ENCODE measurements around the gene SLC22A1.
"Not testable (repeated sequence)": the region's sequence is repeated elsewhere in the genome, so short reads cannot be mapped to it uniquely, and the experiment has no call there.

Gene SLC22A1

DNA sequence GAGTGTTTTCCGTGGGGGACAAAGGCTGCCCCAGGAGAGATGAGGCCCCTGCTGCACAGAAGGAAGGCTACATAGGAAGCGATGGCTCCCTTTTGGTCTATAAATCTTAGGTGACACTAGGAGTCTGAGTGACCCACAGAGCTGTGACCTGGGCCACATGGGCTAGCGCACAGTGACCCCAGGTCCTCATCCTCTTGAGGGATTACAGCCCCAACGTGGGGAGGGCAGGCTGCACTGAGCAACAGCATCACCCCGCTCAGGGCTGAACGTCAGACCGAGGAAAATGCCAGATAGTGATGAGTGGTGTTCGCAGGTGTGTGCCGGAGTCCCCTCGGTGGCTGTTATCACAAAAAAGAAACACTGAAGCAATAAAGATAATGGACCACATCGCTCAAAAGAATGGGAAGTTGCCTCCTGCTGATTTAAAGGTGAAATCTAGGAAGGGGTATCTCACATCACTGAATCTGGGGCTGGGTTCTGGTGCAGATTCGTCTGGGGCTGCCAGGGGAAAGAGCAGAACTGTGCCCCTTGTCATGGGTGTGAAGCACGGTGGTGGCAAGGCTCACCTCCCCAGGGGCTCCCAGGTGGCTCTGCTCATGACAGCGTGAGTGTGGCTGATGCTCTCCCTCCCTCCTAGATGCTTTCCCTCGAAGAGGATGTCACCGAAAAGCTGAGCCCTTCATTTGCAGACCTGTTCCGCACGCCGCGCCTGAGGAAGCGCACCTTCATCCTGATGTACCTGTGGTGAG is 14.5 kb downstream of the SLC22A1 start:
- no peak overlapping the region for H3K9ac ChIP-seq (ENCODE audit: low read depth in 1 of 2, low read length in 2 of 2)
- no peaks in the 10 kb centered on the region for H3K27me3 ChIP-seq (ENCODE audit: control insufficient read depth in 2 of 2, insufficient read depth in 2 of 2, low read length in 2 of 2)
- no peaks in the 10 kb centered on the region for H3K9me3 ChIP-seq (ENCODE audit: control insufficient read depth in 2 of 2, low read length in 2 of 2)
- H3K36me3 ChIP-seq (ENCODE audit: control insufficient read depth in 2 of 2, insufficient read depth in 2 of 2, low read length in 2 of 2): no peaks in the 10 kb centered on the region
- no peak overlapping the region for H3K27ac ChIP-seq (ENCODE audit: low read depth in 2 of 2, low read length in 2 of 2)
- H3K4me1 ChIP-seq (ENCODE audit: control insufficient read depth in 2 of 2, insufficient read depth in 2 of 2, low read length in 2 of 2): peaks cover 2 to 8% of the 10 kb centered on the region in 2 donors
- no peak overlapping the region for H3K4me3 ChIP-seq (ENCODE audit: low read length in 2 of 2)

- H3K27me3 ChIP-seq (ENCODE audit: control insufficient read depth in 2 of 2, insufficient read depth in 2 of 2, low read length in 2 of 2): no peaks in the 10 kb centered on the region
These were observed 15.7 kb downstream of the SLC22A1 start for GRCh38 chr6:160137130-160137988.

GRCh38 chr6:160137989-160138835 is 16.6 kb downstream of the SLC22A1 start:
- H3K9me3 ChIP-seq (ENCODE audit: control insufficient read depth in 2 of 2, low read length in 2 of 2): no peaks in the 10 kb centered on the region
- H3K27ac ChIP-seq (ENCODE audit: low read depth in 2 of 2, low read length in 2 of 2): no peak overlapping the region
- H3K27me3 ChIP-seq (ENCODE audit: control insufficient read depth in 2 of 2, insufficient read depth in 2 of 2, low read length in 2 of 2): no peaks in the 10 kb centered on the region
- H3K4me3 ChIP-seq (ENCODE audit: low read length in 2 of 2): no peak overlapping the region
- H3K4me1 ChIP-seq (ENCODE audit: control insufficient read depth in 2 of 2, insufficient read depth in 2 of 2, low read length in 2 of 2): peaks cover 6 to 8% of the 10 kb centered on the region in 2 donors
- H3K9ac ChIP-seq (ENCODE audit: low read depth in 1 of 2, low read length in 2 of 2): no peak overlapping the region
- no peaks in the 10 kb centered on the region for H3K36me3 ChIP-seq (ENCODE audit: control insufficient read depth in 2 of 2, insufficient read depth in 2 of 2, low read length in 2 of 2)

More at GRCh38 chr6:160137130-160137988, 15.7 kb downstream of the SLC22A1 start:
- Histone ChIP-seq H3K36me3 (ENCODE audit: control insufficient read depth in 2 of 2, insufficient read depth in 2 of 2, low read length in 2 of 2) (no peaks in the 10 kb centered on the region), H3K9ac (ENCODE audit: low read depth in 1 of 2, low read length in 2 of 2) (no peak overlapping the region), H3K9me3 (ENCODE audit: control insufficient read depth in 2 of 2, low read length in 2 of 2) (no peaks in the 10 kb centered on the region), H3K27ac (ENCODE audit: low read depth in 2 of 2, low read length in 2 of 2) (no peak overlapping the region), H3K4me3 (ENCODE audit: low read length in 2 of 2) (no peak overlapping the region), H3K4me1 (ENCODE audit: control insufficient read depth in 2 of 2, insufficient read depth in 2 of 2, low read length in 2 of 2) (peaks cover 6 to 8% of the 10 kb centered on the region in 2 donors)

- Histone ChIP-seq H3K9me3 (ENCODE audit: control insufficient read depth in 2 of 2, low read length in 2 of 2) (no peaks in the 10 kb centered on the region), H3K36me3 (ENCODE audit: control insufficient read depth in 2 of 2, insufficient read depth in 2 of 2, low read length in 2 of 2) (no peaks in the 10 kb centered on the region), H3K9ac (ENCODE audit: low read depth in 1 of 2, low read length in 2 of 2) (no peak overlapping the region), H3K4me3 (ENCODE audit: low read length in 2 of 2) (no peak overlapping the region), H3K4me1 (ENCODE audit: control insufficient read depth in 2 of 2, insufficient read depth in 2 of 2, low read length in 2 of 2) (peaks cover 6 to 8% of the 10 kb centered on the region in 2 donors), H3K27ac (ENCODE audit: low read depth in 2 of 2, low read length in 2 of 2) (no peak overlapping the region), H3K27me3 (ENCODE audit: control insufficient read depth in 2 of 2, insufficient read depth in 2 of 2, low read length in 2 of 2) (no peaks in the 10 kb centered on the region)
These were observed 17.3 kb downstream of the SLC22A1 start for GRCh38 chr6:160138839-160139419.

- no peaks in the 10 kb centered on the region for H3K9me3 ChIP-seq (ENCODE audit: control insufficient read depth in 2 of 2, low read length in 2 of 2)
- peaks cover 6 to 8% of the 10 kb centered on the region in 2 donors for H3K4me1 ChIP-seq (ENCODE audit: control insufficient read depth in 2 of 2, insufficient read depth in 2 of 2, low read length in 2 of 2)
- H3K27ac ChIP-seq (ENCODE audit: low read depth in 2 of 2, low read length in 2 of 2): no peak overlapping the region
- no peak overlapping the region for H3K4me3 ChIP-seq (ENCODE audit: low read length in 2 of 2)
- no peak overlapping the region for H3K9ac ChIP-seq (ENCODE audit: low read depth in 1 of 2, low read length in 2 of 2)
- no peaks in the 10 kb centered on the region for H3K36me3 ChIP-seq (ENCODE audit: control insufficient read depth in 2 of 2, insufficient read depth in 2 of 2, low read length in 2 of 2)
- H3K27me3 ChIP-seq (ENCODE audit: control insufficient read depth in 2 of 2, insufficient read depth in 2 of 2, low read length in 2 of 2): no peaks in the 10 kb centered on the region
These were observed 17.8 kb downstream of the SLC22A1 start for GRCh38 chr6:160139420-160139851.

DNA sequence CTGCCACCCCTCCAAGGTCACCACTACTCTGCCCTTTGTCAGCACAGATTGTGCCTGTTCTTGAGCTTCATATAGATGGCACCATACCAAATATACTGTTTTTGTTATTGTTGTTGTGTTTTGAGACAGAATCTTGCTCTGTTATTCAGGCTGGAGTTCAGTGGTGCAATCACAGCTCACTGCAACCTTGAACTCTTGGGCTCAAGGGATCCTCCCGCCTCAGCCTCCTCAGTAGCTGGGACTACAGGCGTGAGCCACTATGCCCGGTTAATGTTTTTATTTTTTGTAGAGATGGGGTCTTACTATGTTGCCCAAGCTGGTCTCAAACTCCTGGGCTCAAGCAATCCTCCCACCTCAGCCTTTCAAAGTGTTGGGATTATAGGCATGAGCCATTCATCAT is 18.9 kb downstream of the SLC22A1 start:
- H3K9ac ChIP-seq (ENCODE audit: low read depth in 1 of 2, low read length in 2 of 2); H3K9me3 ChIP-seq (ENCODE audit: control insufficient read depth in 2 of 2, low read length in 2 of 2); H3K36me3 ChIP-seq (ENCODE audit: control insufficient read depth in 2 of 2, insufficient read depth in 2 of 2, low read length in 2 of 2); H3K4me3 ChIP-seq (ENCODE audit: low read length in 2 of 2); H3K27ac ChIP-seq (ENCODE audit: low read depth in 2 of 2, low read length in 2 of 2); H3K27me3 ChIP-seq (ENCODE audit: control insufficient read depth in 2 of 2, insufficient read depth in 2 of 2, low read length in 2 of 2); H3K4me1 ChIP-seq (ENCODE audit: control insufficient read depth in 2 of 2, insufficient read depth in 2 of 2, low read length in 2 of 2): not testable (repeated sequence)

DNA sequence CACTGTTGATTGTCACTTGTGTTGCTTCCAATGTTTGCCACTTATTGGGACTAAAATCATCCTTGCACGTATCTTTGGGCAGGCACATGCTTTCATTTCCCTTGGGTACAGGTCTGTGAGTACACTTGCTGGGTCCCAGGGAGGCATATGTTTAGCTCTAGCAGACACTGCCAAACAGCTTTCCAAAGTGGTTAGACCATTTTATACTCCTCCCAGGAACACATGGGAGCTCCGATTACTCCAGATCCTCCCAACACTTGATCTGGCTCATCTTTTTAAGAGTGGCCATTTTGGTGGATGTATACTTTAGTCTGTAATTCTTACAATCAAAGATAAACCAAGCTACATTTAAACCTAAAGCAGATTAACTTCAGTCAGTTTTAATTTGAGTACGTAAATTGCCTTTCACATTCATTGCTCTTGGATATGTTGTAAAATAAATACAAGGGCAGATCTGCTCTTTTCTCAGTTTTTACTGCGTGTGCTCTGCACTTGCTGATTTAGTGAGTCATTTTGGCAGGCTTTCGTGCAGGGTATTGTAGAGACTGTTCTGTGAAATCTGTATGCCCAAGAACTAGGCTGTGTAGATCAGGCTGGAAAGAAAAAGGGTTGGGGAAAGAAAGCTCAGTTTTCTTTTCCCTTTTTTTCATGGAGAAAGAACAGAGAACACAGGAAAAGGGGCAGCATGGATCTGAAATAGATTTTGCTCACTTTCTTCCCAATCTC is 19.5 kb downstream of the SLC22A1 start:
- Histone ChIP-seq H3K36me3 (ENCODE audit: control insufficient read depth in 2 of 2, insufficient read depth in 2 of 2, low read length in 2 of 2) (no peaks in the 10 kb centered on the region), H3K9me3 (ENCODE audit: control insufficient read depth in 2 of 2, low read length in 2 of 2) (no peaks in the 10 kb centered on the region), H3K9ac (ENCODE audit: low read depth in 1 of 2, low read length in 2 of 2) (no peak overlapping the region), H3K4me3 (ENCODE audit: low read length in 2 of 2) (no peak overlapping the region), H3K4me1 (ENCODE audit: control insufficient read depth in 2 of 2, insufficient read depth in 2 of 2, low read length in 2 of 2) (peaks cover 6 to 8% of the 10 kb centered on the region in 2 donors), H3K27me3 (ENCODE audit: control insufficient read depth in 2 of 2, insufficient read depth in 2 of 2, low read length in 2 of 2) (no peaks in the 10 kb centered on the region), H3K27ac (ENCODE audit: low read depth in 2 of 2, low read length in 2 of 2) (peak overlapping the region; percentile 11 to 45)

- Histone ChIP-seq H3K9me3 (ENCODE audit: control insufficient read depth in 2 of 2, low read length in 2 of 2) (no peaks in the 10 kb centered on the region), H3K4me3 (ENCODE audit: low read length in 2 of 2) (no peak overlapping the region), H3K27ac (ENCODE audit: low read depth in 2 of 2, low read length in 2 of 2) (no peak overlapping the region), H3K4me1 (ENCODE audit: control insufficient read depth in 2 of 2, insufficient read depth in 2 of 2, low read length in 2 of 2) (peaks cover 6 to 8% of the 10 kb centered on the region in 2 donors), H3K36me3 (ENCODE audit: control insufficient read depth in 2 of 2, insufficient read depth in 2 of 2, low read length in 2 of 2) (no peaks in the 10 kb centered on the region), H3K9ac (ENCODE audit: low read depth in 1 of 2, low read length in 2 of 2) (no peak overlapping the region), H3K27me3 (ENCODE audit: control insufficient read depth in 2 of 2, insufficient read depth in 2 of 2, low read length in 2 of 2) (no peaks in the 10 kb centered on the region)
These were observed 20.6 kb downstream of the SLC22A1 start for GRCh38 chr6:160142115-160142715.
